ENCODE data around the gene OTOG.

GRCh38 chr11:17652556-17652955, 105.5 kb downstream of the OTOG start:
- TF ChIP-seq EZH2 (IDR thresholded peaks at IDR 0.05): no peak
- no peak for TF ChIP-seq POLR2AphosphoS5 (IDR thresholded peaks at IDR 0.05; ENCODE audit: borderline replicate concordance, low read depth, low read length)
- TF ChIP-seq FOXP2 (optimal IDR thresholded peaks at IDR 0.05; ENCODE audit: control extremely low read depth, extremely low read length, insufficient read depth): no peak
